DMS53 (cell line): Measurements from ENCODE around the gene CSMD2.

Experiments used
- DNase-seq: peaks from one replicate; lab custom pipeline; 2025; lab: John Stamatoyannopoulos, UW

CSMD2 gene

DNA sequence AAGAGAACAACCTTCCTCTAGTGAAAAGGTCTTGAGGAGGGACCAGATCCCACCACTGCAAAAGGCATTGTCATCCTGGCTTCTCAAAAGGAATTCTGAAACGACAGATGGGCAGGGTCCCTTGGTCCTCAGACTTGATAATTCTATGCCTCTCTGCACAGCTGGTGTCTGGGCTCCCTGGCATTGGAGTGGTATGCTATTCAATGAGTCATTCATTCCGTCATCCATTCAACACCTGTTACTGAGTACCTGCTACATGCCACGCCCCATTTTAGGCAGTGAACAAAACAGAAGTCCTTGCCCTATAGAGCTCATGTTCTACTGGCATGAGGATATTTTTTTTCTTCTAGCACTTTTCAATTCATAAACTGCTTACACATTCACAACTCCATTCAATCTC, 347.0 kb downstream of the CSMD2 start:
- DNase-seq, result peak; percentile 88

DNA sequence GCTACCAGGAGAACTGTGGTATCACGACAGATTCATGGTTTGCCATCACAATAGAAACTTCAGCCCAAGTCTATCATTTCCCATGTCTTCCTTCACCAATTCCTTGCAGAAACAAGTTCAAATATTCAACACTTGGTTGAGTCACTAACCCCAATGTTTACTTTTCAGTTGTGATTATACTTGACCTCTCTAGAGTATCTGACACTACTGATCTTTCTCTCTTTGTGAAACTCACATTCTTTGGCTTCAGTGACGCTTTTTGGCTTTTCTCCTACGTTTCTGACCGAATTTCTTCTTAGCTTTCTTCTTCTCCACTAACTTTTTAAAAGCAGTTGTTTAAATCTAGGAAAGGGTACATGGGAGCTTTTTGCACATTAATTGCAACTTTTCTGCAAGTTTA, 350.0 kb downstream of the CSMD2 start:
- DNase-seq, result peak; percentile 51

DNA sequence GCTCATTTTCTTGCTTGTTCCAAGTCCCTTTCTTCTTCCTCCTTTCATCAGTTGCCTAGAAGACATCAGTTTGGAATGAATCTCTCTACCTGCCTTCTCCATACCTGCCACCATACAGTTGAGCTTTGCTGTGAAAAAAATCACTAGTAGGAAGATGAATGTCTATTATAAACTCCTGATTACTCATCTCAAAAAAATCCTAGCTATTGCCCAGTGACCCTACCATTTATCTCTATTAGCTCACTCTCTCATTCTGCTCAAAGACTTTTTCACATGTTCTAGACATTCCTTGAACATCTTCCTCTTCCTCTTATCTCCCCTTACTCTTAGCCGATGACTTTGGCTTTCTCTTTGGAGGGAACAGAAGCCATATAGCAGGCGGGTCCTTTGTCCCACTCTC, 350.9 kb downstream of the CSMD2 start:
- no peak for DNase-seq

DNA sequence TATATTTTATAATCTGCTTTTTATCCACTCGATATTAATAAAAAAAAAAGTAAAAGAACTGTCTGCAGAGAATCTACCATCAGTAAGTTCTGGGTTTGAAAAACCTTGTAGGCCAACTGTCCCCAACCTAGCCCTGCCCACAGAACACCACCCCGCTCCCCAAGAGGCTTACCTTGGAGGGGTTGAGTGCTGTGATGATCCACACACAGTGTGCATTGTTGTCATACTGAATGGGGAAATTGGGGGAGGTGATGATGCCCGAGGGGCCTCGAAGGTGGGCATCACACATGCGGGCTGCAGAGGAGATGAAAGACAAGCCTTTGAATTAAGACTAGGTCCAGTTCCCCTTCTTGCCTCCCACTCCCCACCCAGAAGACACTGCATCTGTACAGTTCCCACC, 354.5 kb downstream of the CSMD2 start:
- DNase-seq, result no peak

DNA sequence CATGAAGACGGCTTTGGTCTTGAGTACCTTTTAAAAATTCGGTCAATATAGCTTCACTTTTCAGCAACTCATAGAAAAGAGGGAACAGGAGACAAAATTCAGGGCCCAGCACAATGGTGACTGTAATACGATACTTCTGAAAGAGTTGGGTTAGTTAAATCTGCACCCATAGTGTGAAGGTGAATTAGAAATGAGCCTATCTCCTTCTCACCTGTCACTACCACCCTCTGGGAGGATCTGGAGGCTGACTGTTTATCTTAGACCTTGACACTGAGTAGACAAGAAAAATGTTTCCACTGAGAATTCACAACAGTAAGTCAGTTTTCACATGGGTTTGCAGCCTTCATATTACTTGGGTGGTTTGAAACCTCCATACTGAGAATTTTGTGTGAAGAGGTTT, 359.0 kb downstream of the CSMD2 start:
- no peak for DNase-seq

DNA sequence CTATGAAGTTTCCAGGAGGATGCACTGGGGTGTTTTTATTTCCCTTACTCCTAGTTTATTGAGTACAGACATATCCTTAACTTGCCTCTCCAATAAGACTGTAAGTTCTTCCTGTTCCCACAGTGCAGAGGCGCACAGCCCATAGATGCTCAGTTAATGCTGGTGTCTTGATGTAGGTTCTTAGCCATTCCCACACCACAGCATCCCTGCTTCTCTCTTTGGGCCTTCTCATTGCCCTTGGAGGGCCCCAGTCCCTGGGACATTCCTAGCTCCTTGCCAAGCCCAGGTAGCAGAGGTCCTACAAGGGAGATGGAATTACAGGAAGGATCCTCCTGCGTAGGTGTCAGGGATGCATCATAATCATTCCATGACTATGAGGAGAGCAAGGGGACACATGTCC, 362.8 kb downstream of the CSMD2 start:
- no peak for DNase-seq

DNA sequence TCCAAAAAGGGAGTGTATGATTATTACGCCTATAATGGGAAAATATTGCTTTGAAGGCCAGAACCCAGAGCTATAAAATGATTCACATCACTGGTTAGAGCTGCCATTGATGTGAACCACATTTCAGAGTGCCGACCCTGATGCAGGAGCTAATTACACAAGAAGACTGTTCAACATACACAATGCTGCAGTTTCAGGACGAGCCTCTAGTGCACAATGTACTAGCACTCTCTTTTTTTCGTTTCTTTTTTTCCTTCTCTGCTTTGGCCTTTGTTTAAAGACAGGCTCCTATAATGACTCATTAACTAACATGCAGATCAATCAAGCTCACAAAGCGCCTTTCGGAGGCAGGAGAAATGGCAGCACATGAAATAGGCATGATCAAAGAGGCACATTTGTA, 367.2 kb downstream of the CSMD2 start:
- DNase-seq, result no peak

DNA sequence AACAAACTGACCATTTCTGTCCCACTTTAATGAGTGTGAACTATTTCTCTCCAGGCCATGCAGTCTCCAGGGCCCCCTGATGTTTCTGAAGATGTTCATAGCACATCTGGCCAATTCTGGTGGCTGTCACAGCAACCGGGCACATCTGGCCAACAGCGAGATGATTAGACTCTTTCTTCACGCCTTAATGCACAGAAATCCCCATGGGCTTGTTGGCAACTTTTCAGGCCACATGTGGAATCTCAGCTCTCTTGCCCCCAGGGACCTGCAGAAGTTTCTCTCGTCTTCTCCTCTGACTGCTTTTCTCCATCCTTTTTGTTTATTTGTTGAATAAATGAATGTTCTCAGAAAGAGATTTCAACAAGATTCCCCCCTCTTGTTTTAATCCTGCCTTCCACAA, 372.4 kb downstream of the CSMD2 start:
- no peak for DNase-seq

DNA sequence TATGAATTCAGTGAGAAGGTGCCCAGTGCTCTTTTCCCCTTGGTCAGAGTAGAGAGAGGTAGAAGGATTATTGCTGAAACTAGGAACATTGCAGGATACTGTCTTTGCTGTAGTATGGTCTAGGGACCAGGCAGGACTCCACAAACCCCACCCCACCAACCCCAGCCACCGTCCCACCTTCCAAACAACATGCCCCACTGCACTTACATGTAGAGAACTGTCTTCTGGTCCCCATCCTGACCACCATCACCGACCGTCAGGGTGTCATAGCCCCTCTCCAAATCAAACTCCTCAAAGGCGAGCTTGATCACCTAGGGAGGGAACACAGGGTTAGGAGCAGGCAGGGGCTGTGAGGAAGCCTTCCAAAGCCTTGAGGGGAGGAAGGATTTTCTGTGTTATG, 372.8 kb downstream of the CSMD2 start:
- no peak for DNase-seq

DNA sequence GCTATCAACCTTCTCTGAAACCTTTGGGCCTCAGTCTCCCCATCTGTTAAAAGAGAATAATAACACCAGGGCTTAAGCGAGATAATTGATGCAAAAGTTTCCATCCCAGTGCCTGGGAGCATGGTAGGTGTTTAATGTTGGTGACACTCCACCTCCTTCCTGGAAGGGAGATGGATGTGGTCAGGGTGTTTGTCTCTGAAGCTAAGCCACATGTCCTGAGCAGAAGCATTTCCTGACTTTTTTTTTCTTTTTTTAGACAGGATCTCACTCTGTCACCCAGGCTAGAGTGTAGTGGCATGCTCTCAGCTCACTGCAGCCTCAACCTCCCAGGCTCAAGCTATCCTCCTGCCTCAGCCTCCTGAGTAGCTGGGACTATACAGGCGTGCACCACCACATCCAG, 373.8 kb downstream of the CSMD2 start:
- DNase-seq, result no peak

DNA sequence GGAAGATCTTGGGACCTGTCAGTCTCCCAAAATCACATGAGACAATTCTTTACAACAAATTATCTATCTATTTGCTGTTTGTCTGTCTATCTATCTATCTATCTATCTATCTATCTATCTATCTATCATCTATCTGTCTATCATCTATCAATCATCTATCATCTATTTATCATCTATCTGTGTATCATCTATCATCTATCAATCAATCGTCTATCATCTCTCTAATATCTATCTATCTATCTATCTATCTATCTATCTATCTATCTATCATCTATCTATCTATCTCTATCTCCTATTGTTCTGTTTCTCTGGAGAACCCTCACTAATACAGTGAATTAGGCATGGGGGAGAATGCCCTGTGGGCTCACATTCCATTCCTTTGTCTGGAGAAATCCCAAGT, 374.5 kb downstream of the CSMD2 start:
- no peak for DNase-seq

DNA sequence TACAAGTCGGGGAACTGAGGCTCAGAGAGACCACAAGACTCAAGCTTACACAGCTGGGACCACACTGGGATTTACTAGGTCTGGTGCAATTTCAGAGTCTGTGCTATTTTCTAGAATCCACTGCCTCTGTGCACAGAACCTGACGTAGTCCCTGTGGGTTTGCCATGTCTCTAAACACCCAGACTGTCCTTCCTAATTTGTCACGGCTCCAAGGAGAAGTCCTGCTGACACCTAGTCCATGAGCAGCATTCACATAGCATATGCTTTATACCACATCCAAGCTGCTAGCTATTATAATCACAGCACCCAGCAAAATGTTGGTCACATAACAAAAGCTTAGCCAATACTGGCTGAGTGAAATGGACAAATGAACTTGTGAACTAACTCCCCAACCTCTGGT, 380.2 kb downstream of the CSMD2 start:
- DNase-seq, result no peak

DNA sequence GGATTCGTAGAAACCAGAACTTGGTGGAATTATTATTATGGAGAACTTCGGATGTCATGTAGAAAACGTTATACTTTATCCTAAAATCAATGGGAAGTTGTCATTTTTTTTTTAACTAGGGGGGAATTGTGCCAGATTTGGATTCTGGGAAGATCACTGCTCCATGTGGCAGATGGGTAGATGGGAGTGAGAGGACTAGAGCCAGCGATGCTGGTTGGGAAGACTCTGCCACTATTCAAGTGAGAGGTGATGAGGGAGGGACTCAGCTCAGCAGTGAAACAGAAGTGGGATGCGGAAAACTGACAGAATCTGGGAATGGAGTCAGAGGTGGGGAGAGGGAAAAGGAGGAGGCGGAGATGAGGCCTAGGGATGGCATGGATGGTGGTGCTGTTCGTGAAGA, 382.3 kb downstream of the CSMD2 start:
- DNase-seq, result no peak

DNA sequence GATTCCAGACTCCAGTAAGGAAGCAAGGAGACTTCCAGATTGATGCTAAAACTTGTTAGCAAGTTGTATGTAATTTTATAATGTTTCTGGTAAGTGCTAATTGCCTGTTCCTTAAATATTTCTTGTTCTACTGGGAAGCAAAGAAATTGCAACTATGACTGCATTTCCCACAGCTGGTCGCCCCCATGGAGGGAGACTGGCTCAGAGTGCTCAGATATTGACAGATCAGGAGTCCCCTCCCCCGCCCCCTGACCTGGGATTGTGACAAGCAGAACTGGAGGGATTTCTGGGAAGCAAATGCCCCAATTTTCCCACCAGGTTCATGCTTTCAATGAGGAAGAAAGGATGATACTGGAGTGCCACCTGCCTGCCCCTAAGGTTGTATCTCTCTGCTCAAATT, 383.4 kb downstream of the CSMD2 start:
- DNase-seq, result no peak

DNA sequence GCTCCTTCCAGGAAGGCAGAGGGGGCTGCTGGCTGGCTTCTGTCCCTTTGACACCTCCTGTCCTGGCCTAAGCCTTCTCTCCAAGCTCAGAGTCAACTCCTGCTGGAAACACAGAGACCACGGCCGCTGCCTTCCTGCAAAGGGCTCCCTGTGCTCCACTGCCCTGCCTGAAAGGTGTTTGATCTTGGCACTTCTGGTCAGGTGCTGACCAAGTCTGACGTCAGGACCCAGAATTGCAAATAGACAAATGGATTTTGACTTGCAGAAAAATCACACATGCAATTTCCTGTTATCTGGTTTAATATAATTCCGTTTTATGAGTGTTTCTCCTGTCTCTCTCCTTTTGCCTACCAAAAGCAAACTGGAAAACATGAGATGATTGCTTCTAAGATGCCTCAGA, 387.7 kb downstream of the CSMD2 start:
- peak; percentile 70 for DNase-seq

DNA sequence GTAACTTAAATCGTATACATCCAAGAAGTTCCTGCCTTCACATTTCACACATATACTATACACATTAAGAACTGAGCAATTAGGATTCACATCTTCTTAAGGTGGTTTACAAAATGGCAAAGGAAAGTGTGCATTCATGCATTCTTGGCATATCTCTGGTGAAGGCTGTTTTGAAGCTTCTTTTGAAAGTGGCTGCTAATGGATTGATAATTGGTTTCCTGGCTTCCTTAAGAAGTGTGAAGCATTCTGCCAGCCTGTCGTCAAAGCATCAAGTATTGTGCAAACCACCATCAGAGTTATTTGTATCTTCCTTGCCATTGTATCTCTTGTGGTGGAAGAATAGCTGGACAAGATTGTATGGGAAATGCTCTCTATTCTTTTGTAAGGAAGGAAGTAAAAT, 396.2 kb downstream of the CSMD2 start:
- DNase-seq, result no peak

DNA sequence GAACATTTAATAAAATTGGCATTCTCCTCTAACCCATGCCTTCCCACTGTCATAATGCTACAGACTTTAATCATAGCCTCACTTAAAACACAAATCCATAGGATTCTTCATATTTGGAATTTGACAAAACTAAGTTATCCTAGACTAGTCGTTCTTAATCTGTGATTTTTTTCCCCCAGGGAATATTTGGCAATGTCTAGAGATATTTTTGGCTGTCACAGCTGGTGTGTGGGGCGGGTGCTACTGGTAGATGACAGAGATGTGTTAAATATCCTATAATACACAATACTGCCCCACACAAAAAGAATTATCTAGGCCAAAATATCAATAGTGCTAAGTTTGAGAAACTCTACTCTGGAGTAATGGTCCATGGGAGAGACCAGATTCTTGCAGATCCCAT, 396.9 kb downstream of the CSMD2 start:
- DNase-seq, result no peak

DNA sequence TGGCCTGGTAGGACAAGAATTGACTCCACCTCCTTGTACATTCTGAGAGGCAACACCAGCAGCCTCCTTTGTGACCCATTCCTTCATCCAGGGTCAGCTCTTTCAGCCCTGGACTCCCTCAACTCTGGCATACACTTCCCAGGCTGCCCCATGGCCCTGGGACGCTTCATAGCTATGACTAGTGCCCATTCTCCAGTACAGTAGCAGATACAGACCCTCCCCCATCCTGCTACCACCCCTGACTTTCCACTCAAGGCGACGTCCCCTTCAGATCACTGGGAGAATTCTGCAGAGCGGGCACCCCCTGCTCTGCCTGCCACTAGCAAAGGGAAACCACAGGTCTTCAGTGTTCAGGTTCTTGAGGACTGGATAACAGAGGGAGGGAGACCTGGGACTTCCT, 400.9 kb downstream of the CSMD2 start:
- no peak for DNase-seq

DNA sequence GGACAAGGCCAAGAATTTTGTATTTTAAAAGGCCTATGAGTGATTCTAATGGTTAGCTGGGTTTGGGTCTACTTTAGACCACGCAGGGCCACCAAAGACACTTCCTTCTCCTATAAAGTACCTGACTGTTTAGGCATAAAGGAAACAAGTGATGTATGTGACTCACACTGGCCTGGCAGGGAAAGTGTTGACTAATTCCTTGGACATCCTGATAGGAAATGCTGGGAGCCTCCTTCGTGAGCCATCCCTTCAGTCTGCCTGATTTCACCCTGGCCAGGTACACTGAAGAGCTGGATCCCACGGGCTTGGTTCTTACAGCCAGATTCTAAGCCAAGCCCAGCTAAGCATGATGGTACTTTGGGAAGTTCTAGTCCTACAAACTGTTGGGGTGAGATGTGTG, 401.6 kb downstream of the CSMD2 start:
- DNase-seq, result peak; percentile 24

DNA sequence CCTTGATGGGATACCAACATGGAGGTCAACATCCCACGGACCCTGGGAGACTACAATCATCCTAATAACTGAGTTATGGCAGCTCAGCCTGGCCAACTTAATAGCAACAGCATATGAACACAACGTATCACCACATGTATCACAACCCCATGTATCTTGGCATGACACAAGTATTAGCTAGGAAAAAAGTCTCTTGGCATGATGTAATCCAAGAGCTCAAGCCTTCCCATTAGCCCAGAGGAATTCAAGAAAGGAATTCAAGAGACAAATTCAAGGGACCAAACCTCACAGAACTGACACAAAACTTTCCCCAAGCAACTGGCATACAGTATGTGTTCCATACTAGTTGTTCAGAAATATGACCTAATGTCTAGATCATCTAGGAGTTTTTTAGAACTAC, 402.1 kb downstream of the CSMD2 start:
- no peak for DNase-seq

DNA sequence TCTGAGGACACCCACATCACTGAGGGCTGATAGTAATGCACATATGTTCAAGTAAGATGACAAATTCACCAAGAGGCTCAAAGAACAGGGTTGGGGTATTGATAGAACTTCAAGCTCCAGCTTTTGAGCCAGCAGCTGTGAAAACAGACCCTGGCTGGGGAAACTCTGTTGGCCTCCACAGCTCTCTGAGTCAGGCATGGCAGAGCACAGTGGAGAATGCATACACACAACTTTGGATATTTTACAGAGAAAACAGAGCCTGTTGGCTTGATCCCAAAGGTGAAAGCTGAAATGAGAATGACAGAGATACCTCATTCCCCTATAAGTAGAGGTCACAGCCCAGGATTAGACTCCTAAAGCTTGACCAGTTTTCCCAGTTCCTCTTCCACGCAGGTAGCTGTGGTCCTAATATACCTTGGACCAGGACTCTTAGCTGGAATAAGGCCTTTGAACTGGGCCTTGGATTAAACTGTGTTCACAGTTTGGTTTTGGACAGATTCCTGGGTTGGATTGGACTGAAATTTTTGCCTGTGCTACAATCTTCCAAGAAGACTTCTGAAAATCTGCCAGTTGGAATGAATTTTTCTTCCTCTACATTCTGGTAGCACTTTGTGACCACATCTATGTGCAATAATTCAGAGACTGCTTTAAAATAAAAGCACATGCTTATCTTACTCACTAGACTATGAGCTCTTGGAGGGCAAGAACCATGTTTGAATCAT, 402.8 kb downstream of the CSMD2 start:
- DNase-seq, result no peak

DNA sequence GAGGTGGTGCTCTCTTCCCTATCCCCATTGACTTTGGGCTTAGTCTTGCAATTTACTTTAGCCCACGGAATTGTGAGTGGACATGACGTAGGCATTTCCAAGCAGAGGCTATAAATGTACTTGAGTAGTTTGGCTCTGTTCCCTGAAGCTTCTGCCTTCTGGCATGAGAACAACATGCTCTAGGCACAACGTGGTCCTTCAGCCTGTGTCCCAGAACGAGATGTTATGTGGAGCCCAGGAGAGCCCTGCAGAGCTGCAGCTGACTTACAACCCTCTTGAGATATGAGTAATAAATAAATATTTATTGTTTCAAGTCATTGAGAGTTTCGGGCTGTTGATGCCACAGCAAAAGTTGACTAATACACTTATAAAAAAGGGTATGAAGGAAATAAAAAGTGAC, 406.3 kb downstream of the CSMD2 start:
- DNase-seq, result peak; percentile 74

DNA sequence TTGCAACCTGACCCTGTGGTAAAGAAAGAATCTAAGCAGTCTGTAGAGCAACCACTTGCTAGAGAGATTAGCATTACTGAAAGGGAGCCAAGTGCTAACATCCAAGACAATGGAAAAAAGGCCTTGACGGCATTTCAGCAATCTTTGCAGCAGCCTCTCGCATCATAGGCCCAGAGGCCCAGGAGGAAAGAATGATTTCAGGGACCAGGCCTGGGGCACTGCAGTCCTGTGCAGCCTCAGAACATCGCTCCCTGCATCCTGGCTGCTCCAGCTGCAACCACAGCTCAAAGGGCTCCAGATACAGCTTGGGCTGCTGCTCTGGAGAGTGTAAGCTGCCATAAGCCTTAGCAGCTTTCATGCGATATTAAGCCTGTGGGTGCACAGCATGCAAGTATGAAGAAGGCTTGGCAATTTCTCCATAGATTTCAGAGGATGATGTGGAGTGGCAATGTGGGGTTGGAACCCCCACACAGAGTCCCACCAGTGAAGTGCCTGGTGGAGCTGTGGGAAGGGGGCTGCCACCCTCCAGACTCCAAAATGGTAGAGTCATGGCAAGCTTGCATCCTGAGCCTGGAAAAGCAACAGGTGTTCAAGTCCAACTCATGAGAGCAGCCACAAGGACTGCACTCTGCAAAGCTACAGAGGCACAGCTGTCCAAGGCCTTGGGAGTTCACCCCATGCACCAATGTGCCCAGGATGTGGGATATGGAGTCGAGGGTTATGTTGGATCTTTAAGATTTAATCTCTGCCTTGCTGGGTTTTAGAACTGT, 411.8 kb downstream of the CSMD2 start:
- DNase-seq, result no peak

DNA sequence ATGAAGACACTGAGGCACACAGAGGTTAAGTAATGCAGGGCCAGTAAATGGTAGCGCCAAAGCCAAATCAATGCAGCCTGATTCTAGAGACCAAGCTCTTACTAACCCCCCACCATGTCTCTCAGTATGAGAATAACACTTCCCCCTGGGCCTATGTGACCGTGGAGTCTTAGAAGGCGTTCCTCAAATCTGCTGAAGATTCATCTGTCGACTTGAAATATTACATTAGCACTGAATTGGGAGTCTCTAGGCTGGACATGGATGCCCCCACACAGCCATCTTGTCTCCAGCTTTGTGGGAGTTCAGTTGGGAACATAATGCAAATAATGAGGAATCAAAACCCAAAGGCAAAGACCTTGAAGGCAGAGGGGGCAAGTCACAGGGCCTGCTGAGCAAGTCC, 419.1 kb downstream of the CSMD2 start:
- DNase-seq, result no peak
